ENCODE data around the gene MARCHF9.

MARCHF9 gene

DNA sequence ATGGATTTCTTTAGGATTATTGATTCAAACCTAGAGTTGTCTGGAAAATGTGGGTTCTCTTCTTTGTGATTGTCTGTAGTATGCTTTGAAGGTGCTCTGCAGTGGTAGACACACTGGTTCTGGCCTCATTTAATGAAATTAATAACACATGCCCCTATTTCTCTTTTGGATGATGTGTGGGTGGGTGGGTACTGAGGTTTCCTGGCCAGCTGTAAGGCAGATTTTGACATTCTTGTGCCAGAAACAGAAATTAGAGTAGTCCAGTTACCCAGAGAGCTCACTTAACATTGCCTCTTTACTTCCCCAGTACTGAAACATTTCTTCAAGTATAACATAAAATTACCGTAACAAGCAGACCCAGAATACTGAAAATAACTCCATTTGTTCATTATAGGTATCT, 42.1 kb downstream of the MARCHF9 start:
- H2AFZ ChIP-seq (ENCODE audit: low read depth, low read length, severe bottlenecking), result no peak overlapping the region
- no peak overlapping the region for H3K27ac ChIP-seq (ENCODE audit: low read depth, low read length)
- H3K9me2 ChIP-seq (replicated peaks; ENCODE audit: insufficient read depth, low read length), result no peaks in the 10 kb centered on the region

GRCh38 chr12:57797933-57798332, 43.0 kb downstream of the MARCHF9 start:
- TF ChIP-seq EZH2phosphoT487 (conservative IDR thresholded peaks at IDR 0.05; ENCODE audit: low read length), result no peak
- TF ChIP-seq, protein P1, sequence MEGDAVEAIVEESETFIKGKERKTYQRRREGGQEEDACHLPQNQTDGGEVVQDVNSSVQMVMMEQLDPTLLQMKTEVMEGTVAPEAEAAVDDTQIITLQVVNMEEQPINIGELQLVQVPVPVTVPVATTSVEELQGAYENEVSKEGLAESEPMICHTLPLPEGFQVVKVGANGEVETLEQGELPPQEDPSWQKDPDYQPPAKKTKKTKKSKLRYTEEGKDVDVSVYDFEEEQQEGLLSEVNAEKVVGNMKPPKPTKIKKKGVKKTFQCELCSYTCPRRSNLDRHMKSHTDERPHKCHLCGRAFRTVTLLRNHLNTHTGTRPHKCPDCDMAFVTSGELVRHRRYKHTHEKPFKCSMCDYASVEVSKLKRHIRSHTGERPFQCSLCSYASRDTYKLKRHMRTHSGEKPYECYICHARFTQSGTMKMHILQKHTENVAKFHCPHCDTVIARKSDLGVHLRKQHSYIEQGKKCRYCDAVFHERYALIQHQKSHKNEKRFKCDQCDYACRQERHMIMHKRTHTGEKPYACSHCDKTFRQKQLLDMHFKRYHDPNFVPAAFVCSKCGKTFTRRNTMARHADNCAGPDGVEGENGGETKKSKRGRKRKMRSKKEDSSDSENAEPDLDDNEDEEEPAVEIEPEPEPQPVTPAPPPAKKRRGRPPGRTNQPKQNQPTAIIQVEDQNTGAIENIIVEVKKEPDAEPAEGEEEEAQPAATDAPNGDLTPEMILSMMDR (IDR thresholded peaks at IDR 0.05; ENCODE audit: insufficient read depth, low read length, poor library complexity, severe bottlenecking), result no peak
- Histone ChIP-seq H4K20me1 (ENCODE audit: low read depth, low read length) (no peaks in the 10 kb centered on the region), H3K9me3 (ENCODE audit: insufficient read depth, low read length) (no peaks in the 10 kb centered on the region), H2AFZ (ENCODE audit: low read depth, low read length, severe bottlenecking) (no peak overlapping the region), H3K79me2 (ENCODE audit: insufficient read depth, low read length) (no peaks in the 10 kb centered on the region), H3K27me3 (ENCODE audit: low read length) (no peaks in the 10 kb centered on the region), H3K4me2 (ENCODE audit: low read depth, low read length, poor library complexity, severe bottlenecking) (no peak overlapping the region), H3K9ac (ENCODE audit: low read length) (no peak overlapping the region), H3K4me3 (ENCODE audit: insufficient read depth, low read length, poor library complexity, severe bottlenecking) (no peak overlapping the region), H3K27ac (ENCODE audit: low read depth, low read length) (no peak overlapping the region), H3F3A (ENCODE audit: insufficient read depth) (0 out of 2 replicates have a peak, but pooled peaks cover 5% of the 10 kb centered on the region), H3K9me2 (replicated peaks; ENCODE audit: insufficient read depth, low read length) (no peaks in the 10 kb centered on the region), H3K36me3 (ENCODE audit: low read length) (peaks cover 20% of the 10 kb centered on the region; the same call in 1 of the 2 replicates)

More for the DNA sequence above, 42.1 kb downstream of the MARCHF9 start:
- H3F3A ChIP-seq (ENCODE audit: insufficient read depth), result 0 out of 2 replicates have a peak, but pooled peaks cover 5% of the 10 kb centered on the region
- no peaks in the 10 kb centered on the region for H4K20me1 ChIP-seq (ENCODE audit: low read depth, low read length)
- H3K4me2 ChIP-seq (ENCODE audit: low read depth, low read length, poor library complexity, severe bottlenecking), result no peak overlapping the region
- H3K9me3 ChIP-seq (ENCODE audit: insufficient read depth, low read length), result no peaks in the 10 kb centered on the region
- H3K27me3 ChIP-seq (ENCODE audit: low read length), result no peaks in the 10 kb centered on the region
- H3K4me3 ChIP-seq (ENCODE audit: insufficient read depth, low read length, poor library complexity, severe bottlenecking), result no peak overlapping the region
- H3K79me2 ChIP-seq (ENCODE audit: insufficient read depth, low read length), result no peaks in the 10 kb centered on the region
- TF ChIP-seq, protein P1 (IDR thresholded peaks at IDR 0.05; ENCODE audit: insufficient read depth, low read length, poor library complexity, severe bottlenecking), result no peak
- TF ChIP-seq EZH2phosphoT487 (conservative IDR thresholded peaks at IDR 0.05; ENCODE audit: low read length), result no peak
- H3K9ac ChIP-seq (ENCODE audit: low read length), result no peak overlapping the region
- H3K36me3 ChIP-seq (ENCODE audit: low read length), result peaks cover 20% of the 10 kb centered on the region; the same call in 1 of the 2 replicates

- no peaks in the 10 kb centered on the region for H3K27me3 ChIP-seq (ENCODE audit: low read length)
- no peak overlapping the region for H3K4me2 ChIP-seq (ENCODE audit: low read depth, low read length, poor library complexity, severe bottlenecking)
- H3K9me2 ChIP-seq (replicated peaks; ENCODE audit: insufficient read depth, low read length), result no peaks in the 10 kb centered on the region
- H2AFZ ChIP-seq (ENCODE audit: low read depth, low read length, severe bottlenecking), result no peak overlapping the region
- peaks cover 15% of the 10 kb centered on the region; the same call in 1 of the 2 replicates for H3K36me3 ChIP-seq (ENCODE audit: low read length)
- no peak overlapping the region for H3K4me3 ChIP-seq (ENCODE audit: insufficient read depth, low read length, poor library complexity, severe bottlenecking)
- no peaks in the 10 kb centered on the region for H3K9me3 ChIP-seq (ENCODE audit: insufficient read depth, low read length)
- H3F3A ChIP-seq (ENCODE audit: insufficient read depth), result 0 out of 2 replicates have a peak, but pooled peaks cover 5% of the 10 kb centered on the region
- no peak overlapping the region for H3K27ac ChIP-seq (ENCODE audit: low read depth, low read length)
- H3K79me2 ChIP-seq (ENCODE audit: insufficient read depth, low read length), result no peaks in the 10 kb centered on the region
- H3K9ac ChIP-seq (ENCODE audit: low read length), result no peak overlapping the region
- TF ChIP-seq EZH2phosphoT487 (conservative IDR thresholded peaks at IDR 0.05; ENCODE audit: low read length), result no peak
- TF ChIP-seq, protein P1 (IDR thresholded peaks at IDR 0.05; ENCODE audit: insufficient read depth, low read length, poor library complexity, severe bottlenecking), result no peak
- no peaks in the 10 kb centered on the region for H4K20me1 ChIP-seq (ENCODE audit: low read depth, low read length)
Observed at GRCh38 chr12:57800965-57801364, 46.1 kb downstream of the MARCHF9 start.
